H1 (cell line): ENCODE measurements around the gene STARD3. TPM values are rescaled to one million over a fixed set of nuclear protein-coding genes. Genes with fewer than 3 reads are reported as not detected.

Experiments used
- CHD7 ChIP-seq: fragments of 300-600 bp; sonication (generic); IDR thresholded peaks from 2 replicates; pipeline ENCODE4 v1.7.1; 2012; ENCODE audit warnings: low read length, moderate library complexity, mild to moderate bottlenecking, inconsistent platforms; ENCODE audit not compliant: insufficient replicate concordance
- RFX5 ChIP-seq: IDR thresholded peaks from 2 replicates; pipeline ENCODE4 v1.6.1; 2011; ENCODE audit warnings: low read depth, low read length, improper control_type of control experiment, borderline replicate concordance
- SIX5 ChIP-seq: IDR thresholded peaks from 2 replicates; pipeline ENCODE4 v1.6.1; 2011; ENCODE audit warnings: mild to moderate bottlenecking, low read depth, low read length
- SRF ChIP-seq: IDR thresholded peaks from 2 replicates; pipeline ENCODE4 v1.6.1; 2011; ENCODE audit warnings: mild to moderate bottlenecking, low read depth, low read length, moderate library complexity
- TCF12 ChIP-seq: IDR thresholded peaks from 2 replicates; pipeline ENCODE4 v1.6.1; 2011; ENCODE audit warnings: low read depth, mild to moderate bottlenecking, low read length
- polyA plus RNA-seq, 7 experiments: library from polyadenylated mRNA; depleted of rRNA in 3 of 7; stranded (reverse) in 5 of 7; unstranded in 2 of 7; fragments of >200 nt in 5 of 7; fragments of 200-250 nt in 2 of 7; gene quantifications; 1 replicate in 5 of 7; 2 replicates in 1 of 7; 4 replicates in 1 of 7; pipeline versions ENCODE4 v1.2.1 to v1.2.3, GENCODE V29; 2011 to 2013; ENCODE audit warnings: missing spikeins in 2 of 7, mixed read lengths in 2 of 7
- total RNA-seq: library from RNA; stranded (reverse); fragmentation: NEBNext Ultra II Directional; extraction: Animal tissue kit (Norgen Biotek cat#: 25700); gene quantifications from 2 replicates; pipeline ENCODE4 v1.2.1, GENCODE V29; 2021

Gene STARD3
- total and polyA plus RNA-seq, 2 of the 8 experiments (the other 6 are each of a cell fraction or from before 2014, with no cell fraction given) = 47.6 to 80.3 TPM

DNA sequence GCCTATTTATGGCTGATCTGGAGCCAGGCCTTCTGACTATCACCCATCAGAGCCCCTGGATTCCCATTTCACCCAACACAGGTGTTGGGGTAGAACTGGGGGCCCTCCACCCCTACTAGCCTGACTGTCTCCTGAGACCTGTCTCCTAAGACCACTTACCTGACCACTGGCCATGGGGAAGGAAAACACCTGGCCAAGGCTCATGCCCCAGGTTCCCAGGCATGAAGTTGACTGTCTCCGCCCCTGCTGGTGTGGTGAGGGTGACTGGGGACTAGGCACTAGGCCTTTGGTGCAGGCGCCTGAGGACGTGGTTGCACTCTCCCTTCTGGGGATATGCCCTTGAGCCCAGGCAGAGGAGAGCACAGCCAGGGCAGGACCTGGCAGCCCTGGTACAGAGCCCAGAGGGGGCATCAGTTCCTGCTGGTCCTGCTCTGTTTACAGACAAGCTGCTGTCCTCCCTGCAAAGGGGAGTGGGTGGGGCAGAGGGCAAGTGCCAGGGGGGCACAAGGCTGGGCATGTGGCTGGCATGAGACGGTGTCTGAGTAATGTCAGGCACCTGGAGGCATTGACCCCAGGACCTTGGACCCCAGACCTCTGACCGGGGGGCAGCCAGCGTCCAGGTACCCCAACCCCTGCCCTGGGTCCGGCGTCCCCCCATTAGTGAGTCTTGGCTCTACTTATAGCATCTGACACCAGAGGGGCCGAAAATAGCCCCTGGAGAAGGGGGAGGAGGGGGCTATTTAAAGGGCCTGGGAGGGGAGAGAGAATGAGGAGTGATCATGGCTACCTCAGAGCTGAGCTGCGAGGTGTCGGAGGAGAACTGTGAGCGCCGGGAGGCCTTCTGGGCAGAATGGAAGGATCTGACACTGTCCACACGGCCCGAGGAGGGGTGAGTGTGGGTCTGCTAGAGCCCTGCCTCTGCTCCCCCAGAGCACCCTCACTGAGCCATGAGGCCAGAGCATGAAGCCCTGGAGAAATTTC is 27.9 kb downstream of the STARD3 start, which contains the start of gene TCAP (continued):
- TF ChIP-seq SIX5 (no peak), CHD7 (no peak), SRF (no peak), RFX5 (no peak), TCF12 (no peak)
